ENCODE data around the gene CEP250.

The CEP250 gene

DNA sequence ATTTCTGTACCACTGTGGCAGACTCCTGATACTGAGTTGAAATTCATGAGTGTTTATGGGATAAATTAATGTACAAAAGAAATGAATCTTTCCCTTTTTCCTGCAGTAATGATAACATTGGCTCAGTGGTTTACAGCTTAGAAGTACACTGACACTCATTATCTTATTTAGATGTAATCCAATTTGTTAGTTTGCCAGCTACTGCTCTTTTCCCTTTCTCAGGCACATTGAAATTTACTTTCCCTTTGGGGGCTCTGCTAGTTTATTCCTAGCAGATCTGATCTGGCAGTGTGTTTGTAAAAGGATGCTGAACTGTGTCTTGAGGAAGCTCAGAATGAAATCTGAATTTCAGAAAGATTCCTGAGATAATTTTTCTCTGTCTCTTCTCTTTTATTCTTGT, 3.0 kb downstream of the CEP250 start:
- no peak for DNase-seq

DNA sequence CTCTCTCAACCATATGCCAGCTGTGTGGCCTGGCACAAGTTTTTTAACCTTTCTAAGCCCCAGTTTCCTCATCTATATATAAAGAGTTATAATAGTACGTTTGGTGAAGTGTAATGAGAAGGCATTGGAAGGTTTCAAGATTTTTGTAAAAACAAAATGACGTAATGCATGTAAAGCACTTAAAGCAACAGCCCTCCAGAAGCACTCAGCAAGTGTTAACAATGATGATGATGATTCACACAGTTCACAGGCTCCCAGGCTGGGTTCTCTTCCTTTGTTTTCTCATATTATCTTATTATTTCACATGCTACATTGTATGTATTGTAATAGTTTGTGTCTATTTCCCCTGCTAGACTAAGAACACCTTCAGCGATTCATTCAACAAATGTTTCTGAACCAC, 6.2 kb downstream of the CEP250 start:
- no peak for DNase-seq

DNA sequence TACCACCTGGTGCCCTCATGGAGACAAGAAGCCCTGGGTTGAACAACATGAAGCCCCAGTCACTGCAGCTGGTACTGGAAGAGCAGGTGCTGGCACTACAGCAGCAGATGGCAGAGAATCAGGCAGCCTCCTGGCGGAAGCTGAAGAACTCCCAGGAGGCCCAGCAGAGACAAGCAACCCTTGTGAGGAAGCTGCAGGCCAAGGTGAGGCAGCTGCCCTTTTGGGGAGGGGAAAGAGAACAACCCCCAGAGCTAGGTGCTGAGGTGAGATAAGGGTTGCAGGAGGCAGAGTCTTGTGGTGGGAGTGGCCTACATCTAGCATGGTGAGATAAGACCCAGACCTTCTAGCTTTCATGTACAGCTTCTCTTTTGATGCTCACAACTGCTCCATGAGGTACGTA, 7.0 kb downstream of the CEP250 start:
- DNase-seq: no peak

DNA sequence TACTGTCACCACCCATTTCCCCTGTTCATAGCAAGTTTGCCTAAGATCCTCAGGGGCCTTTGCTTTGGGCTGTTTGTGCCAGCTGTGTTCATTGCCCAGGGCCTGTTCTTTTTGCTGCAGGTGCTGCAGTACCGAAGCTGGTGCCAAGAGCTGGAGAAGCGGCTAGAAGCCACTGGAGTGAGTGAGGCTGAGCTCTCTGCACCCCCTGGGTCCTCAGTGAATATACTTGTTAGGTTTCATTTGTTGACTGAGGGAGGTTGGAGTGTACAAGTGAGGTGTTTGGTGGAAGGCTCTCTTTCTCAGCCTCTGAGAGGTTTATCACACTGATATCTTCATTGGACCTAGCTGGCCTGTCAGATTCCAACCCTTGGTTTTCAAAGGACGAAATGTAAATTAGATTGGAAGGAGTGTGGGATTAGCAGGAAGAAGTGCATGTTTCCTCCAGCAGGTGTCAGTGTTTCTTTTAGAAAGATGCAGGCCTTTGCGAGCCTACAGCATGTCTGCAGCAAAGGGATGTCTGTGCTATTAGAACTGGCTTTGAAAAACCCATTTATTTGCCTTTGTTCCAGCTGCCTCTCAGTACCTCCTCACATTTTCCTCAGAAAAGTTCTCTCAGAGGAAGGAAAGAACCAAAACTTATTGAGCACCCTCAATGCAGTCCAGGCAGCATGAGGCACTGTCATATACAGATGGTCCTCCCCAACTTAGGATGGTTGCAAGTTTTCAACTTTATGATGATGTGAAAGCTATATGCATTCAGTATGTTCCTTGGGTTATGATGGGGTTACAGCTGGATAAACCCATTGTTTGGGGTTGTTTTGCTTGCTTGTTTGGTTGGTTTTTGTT, 8.3 kb downstream of the CEP250 start:
- peak; percentile 40 for DNase-seq

DNA sequence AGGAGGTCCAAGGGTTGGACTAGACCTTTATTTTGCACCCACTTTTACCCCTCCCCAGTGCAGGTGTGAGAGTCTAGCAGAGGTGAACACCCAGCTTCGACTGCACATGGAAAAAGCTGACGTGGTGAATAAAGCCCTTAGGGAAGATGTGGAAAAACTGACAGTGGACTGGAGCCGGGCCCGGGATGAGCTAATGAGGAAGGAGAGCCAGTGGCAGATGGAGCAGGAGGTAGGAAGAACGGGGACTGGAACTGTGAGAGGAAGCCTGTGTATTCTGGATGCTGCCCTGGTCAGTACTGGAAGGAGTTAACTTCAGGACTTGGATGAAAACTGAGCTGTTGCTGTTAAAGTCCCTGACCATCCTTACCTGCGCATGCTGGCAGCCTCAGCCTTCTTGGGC, 10.6 kb downstream of the CEP250 start:
- no peak for DNase-seq

DNA sequence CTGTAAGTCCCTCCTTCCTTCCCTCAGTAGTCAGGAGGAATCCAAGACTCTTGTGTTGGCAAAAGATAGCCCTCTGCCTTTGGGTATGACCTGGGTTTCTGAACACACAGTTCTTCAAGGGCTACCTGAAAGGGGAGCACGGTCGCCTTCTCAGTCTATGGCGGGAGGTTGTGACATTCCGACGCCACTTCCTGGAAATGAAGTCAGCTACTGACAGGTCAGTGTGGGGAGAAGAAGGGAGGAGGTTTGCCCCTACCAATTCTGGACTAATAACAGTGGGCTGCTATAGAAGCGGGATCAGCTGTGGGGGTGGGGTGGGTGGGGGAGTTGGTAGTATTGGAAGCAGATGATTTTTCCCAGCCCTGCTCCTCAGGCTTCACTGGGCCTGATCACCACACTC, 11.5 kb downstream of the CEP250 start:
- no peak for DNase-seq

DNA sequence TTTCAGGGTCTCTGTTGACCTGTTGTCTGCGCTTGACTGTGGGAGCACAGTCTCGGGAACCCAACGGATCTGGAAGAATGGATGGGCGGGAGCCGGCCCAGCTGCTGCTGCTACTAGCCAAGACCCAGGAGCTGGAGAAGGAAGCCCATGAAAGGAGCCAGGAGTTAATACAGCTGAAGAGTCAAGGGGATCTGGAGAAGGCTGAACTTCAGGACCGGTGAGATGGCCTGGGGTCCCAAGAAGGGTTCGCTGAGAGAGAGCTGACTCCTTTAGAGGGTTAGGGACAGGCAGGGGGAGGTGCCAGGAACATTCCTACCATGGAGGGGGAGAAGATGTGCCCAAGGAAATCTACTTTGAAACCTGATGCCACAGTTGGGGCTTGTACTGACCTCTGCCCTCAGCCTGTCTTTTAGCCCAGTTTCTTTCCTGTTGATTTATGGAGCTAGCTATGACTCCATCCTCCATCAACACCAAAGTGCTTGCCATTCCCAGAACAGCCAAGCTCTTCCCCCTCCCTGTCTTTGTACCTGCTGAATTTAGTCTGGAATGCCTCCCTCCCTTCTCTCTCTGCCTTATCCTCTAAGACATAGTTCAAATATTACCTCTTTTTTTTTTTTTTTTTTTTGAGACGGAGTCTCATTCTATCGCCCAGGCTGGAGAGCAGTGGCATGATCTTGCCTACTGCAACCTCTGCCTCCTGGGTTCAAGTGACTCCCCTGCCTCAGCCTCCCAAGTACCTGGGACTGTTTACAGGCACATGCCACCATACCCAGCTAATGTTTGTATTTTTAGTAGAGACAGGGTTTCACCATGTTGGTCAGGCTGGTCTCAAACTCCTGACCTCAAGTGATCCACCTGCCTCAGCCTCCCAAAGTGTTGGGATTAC, 12.2 kb downstream of the CEP250 start:
- DNase-seq: no peak

DNA sequence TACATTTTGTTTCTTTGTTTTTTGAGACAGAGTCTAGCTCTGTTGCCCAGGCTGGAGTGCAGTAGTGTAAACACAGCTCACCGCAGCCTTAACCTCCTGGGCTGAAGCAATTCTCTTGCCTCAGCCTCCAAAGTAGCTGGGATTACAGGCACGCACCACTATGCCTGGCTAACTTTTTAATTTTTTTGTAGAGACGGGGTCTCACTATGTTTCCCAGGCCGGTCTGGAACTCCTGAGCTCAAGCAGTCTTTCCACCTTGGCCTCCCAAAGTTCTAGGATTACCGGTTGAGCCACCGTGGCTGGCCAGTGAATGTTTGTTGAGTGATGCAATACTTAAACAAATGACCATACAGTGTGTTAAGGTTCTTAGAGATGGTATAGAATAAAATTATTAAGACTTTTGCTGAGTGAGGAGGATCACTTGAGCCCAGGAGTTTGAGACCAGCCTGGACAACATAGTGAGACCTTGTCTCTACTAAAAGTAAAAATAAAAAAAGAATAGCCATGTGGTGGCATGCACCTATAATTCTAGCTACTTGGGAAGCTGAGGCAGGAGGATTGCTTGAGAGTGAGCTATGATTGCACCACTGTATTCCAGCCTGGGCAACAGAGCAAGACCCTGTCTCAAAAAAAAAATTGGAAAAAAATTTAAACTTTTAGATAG, 13.4 kb downstream of the CEP250 start:
- DNase-seq: no peak

DNA sequence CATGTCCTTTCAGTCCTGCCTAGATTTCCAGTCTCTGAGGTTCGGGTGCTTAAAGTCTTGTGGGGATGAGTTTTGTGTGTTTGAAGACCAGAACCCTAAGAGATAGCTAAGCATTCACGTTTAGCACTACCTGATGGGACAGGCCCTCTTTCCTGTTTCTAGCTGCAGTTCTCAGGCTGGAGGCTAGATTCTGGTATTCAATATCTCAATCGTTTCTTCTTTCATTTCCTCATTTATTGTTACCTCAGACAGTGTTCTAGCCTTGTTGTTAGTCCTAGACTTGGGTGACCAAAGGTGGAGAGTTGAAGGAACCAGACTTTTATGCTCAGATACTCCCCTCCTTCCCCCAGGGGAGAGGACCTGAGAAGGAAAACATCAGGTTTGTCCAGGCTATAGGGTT, 16.8 kb downstream of the CEP250 start:
- no peak for DNase-seq

DNA sequence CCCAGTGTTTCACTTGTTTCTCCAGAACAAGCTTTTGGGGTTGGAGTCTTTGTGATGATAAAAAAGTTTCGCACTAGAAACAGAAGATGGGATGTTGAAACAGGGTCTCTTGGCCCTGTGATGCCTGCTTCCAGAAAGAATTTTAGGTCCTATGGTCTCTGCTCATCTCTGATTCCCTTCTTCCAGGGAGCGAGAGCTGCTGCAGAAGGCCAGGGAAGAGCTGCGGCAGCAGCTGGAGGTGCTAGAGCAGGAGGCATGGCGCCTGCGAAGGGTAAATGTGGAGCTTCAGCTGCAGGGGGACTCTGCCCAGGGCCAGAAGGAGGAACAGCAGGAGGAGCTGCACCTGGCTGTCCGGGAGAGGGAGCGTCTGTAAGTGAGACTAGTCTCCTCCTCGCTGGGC, 18.3 kb downstream of the CEP250 start:
- no peak for DNase-seq

DNA sequence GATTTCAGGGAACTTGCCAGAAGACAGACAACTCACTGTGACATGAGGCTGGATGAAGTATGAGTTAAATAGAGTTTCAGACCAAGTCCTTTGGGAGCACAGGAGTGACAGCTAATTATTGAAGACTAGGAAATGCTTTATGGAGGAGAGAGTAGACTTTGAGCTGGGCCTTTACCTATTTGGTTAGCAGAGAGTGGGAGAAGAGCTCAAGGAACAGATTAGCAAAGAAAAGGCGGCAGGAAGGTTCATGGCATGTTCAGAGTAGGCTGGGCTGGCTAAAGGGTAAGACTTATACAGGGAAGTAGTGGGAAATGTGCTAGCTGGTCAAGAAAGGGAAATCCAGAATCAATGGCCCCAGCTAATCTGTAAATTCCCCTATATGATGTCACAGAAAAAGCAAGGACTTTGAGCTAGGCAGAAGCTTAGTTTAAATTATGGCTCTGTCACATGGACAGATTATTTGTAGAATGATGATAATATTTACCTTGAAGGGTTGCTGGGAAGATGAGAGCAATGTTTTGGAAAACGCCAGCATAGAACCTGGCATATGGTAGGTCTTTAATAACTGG, 19.0 kb downstream of the CEP250 start:
- no peak for DNase-seq

DNA sequence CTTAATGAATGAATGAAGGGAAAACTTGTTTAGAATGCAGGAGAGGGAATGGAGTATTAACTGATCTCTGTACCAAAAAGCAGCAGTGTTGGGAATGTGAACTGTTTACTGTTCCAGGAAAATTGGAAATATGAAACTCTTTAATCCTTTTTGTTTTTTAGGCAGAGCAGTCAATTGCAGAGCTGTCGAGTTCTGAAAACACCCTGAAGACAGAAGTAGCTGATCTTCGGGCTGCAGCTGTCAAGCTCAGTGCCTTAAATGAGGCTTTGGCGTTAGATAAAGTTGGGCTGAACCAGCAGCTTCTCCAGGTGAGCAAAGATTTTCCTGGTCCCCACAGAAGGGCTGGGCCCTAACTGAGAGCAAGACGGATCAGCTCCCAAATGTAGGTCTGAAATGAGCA, 20.9 kb downstream of the CEP250 start:
- DNase-seq: no peak

DNA sequence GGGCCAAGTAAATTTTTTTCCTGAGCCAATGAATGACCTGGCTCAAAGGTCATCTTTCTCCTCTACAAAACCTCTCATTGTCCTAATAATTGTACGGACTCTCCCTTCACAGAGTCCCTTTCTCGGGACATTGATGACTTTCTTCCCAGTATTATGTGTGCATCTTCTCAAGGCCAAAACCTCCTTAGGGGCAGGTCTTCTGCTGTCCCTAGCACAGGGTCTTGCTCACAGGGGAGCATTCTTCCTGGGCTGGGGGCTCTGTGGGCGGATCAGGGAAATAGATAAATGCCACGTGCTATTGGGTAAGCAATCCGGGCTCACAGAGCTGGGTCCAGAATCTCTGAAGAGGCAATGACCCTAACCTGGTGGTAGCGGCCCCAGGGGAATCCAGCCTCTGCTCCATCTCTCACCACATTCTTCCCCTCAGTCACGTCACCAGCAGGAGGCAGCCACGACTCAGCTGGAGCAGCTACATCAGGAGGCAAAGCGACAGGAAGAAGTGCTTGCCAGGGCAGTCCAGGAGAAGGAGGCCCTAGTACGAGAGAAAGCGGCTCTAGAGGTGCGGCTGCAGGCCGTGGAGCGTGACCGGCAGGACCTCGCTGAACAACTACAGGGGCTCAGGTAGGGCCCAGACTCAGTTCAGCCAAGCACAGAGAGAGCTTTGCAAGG, 23.5 kb downstream of the CEP250 start:
- no peak for DNase-seq

DNA sequence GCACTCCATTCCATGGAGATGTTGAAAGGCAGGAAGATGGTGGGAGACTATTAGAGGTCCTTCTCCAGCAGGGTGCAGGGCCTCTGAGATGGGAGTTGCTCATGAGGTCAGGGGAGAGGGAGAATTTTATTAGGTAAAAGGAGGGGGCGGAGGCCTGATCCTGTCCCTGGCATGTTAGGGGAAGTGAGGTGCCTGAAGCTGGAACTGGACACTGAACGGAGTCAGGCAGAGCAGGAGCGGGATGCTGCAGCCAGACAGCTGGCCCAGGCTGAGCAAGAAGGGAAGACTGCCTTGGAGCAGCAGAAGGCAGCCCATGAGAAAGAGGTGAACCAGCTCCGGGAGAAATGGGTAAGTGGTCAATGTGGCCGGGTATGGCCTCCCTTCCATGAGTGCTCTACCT, 24.4 kb downstream of the CEP250 start:
- no peak for DNase-seq

DNA sequence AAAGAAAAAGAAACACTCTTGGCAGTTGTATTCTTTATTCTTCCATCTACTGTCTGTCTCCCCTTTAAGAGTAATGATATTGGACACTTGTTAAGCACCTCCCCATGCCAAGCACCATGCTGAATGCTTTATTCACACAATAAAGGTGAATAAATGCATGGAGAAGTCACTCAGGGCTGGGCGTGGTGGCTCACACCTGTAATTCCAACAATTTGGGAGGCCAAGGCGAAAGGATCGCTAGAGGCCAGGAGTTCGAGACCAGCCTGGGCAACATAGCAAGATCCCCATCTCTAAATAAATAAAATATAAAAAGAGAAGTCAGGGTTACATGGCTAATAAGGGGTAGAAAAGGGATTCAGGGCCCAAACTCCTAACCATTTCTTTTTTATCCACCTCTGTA, 32.1 kb downstream of the CEP250 start:
- no peak for DNase-seq

DNA sequence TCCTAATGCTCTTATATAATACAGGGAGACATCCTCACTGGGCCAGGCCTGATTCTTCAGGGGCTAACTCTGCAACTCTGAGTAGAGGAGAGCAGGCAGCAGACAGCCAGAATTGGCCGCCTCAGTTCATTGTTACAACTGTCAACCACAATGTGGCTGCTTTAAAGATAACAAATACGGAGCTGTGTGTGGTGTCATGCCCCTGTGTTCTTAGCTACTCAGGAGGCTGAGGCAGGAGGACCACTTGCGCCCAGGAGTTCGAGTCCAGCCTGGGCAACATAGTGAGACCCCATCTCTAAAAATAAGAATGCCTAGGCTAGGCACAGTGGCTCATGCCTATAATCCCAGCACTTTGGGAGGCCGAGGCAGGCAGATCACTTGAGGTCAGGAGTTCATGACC, 34.3 kb downstream of the CEP250 start:
- DNase-seq: no peak

DNA sequence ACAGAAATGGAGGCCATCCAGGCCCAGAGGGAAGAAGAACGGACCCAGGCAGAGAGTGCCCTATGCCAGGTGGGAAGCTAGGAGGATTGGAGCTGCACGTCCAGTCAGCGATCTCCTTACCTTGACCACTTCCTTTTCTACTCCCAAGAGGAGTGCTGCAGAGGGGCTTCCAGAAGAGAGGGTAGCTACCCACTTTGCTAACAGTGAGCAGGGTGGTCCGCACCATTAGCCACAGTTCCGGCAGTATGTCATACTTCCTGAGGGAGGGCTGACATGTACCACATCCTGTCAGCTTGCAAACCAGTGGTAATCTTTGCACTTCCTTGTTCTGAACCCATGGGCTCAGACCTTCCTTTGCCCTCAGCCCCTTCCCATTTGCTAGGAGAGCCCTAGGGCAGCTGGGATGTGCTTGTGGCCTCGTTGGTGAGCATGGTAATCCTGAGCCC, 35.4 kb downstream of the CEP250 start:
- DNase-seq: no peak

DNA sequence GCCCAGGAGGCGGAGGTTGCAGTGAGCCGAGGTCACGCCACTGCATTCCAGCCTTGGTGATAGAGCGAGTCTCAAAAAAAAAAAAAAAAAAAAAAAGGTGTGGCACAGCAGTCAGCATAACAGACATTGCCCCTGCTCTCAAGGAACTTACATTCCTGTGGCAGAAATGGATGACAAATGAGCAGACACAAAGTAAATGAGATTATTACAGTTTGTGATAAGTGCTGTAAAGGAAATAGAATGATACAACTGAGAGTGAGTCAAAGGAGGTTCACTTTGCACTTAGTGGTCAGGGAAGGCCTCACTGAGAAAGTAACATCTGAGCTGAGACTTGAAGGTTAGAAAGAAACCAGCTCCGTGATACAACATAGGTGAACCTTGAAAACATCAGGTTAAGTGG, 36.4 kb downstream of the CEP250 start:
- no peak for DNase-seq

DNA sequence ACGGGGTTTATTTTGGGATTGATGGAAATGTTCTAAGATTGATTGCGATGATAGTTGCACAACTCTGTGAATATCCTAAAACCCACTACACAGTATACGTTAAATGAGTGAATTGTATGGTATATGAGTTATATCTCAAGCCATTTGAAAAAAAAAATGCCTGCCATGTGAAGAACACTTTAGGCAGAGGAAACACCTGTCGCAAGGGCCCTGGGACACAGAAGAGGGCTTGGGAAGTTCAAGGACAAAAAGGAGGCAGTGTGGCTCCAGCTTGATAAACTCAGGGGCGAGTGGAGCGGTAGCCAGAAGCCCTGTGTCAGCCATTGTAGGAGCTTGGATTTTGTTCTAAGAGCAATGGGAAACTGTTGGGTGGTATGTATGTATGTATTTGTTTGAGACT, 37.0 kb downstream of the CEP250 start:
- no peak for DNase-seq

DNA sequence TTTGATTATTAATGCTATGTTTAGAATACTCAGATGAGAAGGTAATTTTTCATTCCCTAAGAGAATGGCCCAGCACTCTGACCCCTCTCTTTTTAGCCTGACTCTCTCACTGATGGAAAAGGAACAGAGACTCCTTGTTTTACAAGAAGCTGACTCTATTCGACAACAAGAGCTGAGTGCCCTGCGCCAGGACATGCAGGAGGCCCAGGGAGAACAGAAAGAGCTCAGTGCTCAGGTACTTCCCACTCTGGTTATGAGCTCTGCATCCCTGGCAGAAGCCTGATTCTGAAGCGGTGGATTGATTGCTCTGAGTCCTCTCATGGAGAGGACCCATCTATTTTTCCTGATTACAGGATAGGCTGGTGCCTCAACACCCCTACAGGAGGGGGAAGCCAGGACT, 41.1 kb downstream of the CEP250 start:
- no peak for DNase-seq

DNA sequence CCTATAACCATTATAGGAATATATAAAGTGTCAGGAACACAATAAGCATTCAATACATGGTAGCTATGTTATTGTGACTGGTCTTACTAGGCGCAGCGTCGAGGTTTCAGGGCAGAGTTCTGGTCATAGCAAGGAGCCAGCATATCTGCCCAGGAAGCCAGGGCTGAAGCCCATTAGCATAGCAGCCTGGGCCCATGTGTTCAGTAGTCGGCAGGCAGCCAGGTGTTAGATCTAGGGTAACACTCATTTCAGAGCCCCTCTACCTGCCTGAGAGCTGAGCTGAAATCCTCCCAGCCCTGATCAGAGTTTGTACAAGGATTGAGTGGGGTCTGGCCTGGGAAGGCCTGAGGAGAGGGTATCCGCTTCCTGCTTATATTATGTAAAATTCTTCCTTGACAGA, 41.9 kb downstream of the CEP250 start:
- no peak for DNase-seq

DNA sequence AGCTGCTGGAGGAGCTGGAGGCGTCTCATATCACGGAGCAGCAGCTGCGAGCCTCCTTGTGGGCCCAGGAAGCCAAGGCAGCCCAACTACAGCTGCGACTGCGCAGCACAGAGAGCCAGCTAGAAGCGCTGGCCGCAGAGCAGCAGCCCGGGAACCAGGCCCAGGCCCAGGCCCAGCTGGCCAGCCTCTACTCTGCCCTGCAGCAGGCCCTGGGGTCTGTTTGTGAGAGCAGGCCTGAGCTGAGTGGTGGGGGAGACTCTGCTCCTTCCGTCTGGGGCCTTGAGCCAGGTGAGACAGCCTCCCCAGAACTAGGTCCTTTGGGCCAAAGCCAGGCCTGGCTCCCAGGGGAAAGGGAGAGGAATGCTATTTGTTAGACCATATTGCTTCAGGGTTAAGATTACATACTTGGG, 42.4 kb downstream of the CEP250 start:
- no peak for DNase-seq

DNA sequence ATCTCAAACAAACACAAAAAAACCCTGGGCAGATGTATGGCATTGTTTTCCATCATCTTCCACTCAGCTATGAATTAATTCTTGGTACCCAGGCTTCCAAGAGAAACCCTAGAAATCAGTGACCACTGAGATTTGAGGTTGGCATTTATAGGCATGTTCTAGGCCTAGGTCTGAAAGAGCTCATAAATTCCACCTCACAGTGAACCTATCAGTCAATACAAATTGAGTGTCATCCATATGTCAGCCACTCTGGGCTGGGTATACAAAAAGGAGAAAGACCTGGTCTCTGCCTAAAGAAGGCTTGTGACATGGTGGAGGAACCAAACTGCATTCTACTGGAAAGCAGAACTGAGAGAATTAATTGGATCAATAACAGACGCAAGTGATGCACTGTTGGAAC, 43.9 kb downstream of the CEP250 start:
- DNase-seq: no peak

All from NCI-H2029 treated with DMSO at 0.1 percent for 48 hours (cell line).